HG03135 (cell line): ENCODE data around the gene SLC35E2B.
"Not testable (repeated sequence)": the region's sequence is repeated elsewhere in the genome, so short reads cannot be mapped to it uniquely, and the experiment has no call there.

Experiments
- ATAC-seq: cut with Tn5 transposase; IDR thresholded peaks from one replicate; pipeline ENCODE4 v1.9.1; 2021; ENCODE audit warnings: mild to moderate bottlenecking, moderate library complexity; ENCODE audit not compliant: unreplicated experiment

Gene SLC35E2B

GRCh38 chr1:1647567-1648241 is 44.9 kb downstream of the SLC35E2B start:
- ATAC-seq = not testable (repeated sequence)

- not testable (repeated sequence) for ATAC-seq
Observed at GRCh38 chr1:1646326-1646725, 46.3 kb downstream of the SLC35E2B start.

- not testable (repeated sequence) for ATAC-seq
Observed at GRCh38 chr1:1640711-1641461, 51.7 kb downstream of the SLC35E2B start.

GRCh38 chr1:1640081-1640480 is 52.5 kb downstream of the SLC35E2B start:
- not testable (repeated sequence) for ATAC-seq

GRCh38 chr1:1639368-1639767 is 53.2 kb downstream of the SLC35E2B start:
- not testable (repeated sequence) for ATAC-seq

GRCh38 chr1:1638528-1638927 is 54.1 kb downstream of the SLC35E2B start:
- ATAC-seq = not testable (repeated sequence)

GRCh38 chr1:1637479-1637875 is 55.1 kb downstream of the SLC35E2B start:
- not testable (repeated sequence) for ATAC-seq

GRCh38 chr1:1636621-1637478 is 55.7 kb downstream of the SLC35E2B start:
- ATAC-seq = not testable (repeated sequence)

GRCh38 chr1:1634613-1635012 is 58.0 kb downstream of the SLC35E2B start:
- ATAC-seq = not testable (repeated sequence)

GRCh38 chr1:1633409-1633808 is 59.2 kb downstream of the SLC35E2B start:
- ATAC-seq = not testable (repeated sequence)

- no peak for ATAC-seq
Observed at GRCh38 chr1:1631782-1632420, 60.7 kb downstream of the SLC35E2B start, which contains the start of gene MMP23B. Gene MMP23B, plus strand, starts transcription at chr1:1632173. Its CDS starts 46 bp downstream, at chr1:1632219.

- ATAC-seq = no peak
Observed at GRCh38 chr1:1630965-1631781, 61.4 kb downstream of the SLC35E2B start.

GRCh38 chr1:1630191-1630964 is 62.2 kb downstream of the SLC35E2B start:
- peak; percentile 64 for ATAC-seq

- no peak for ATAC-seq
Observed at GRCh38 chr1:1629430-1630190, 63.0 kb downstream of the SLC35E2B start.

GRCh38 chr1:1628754-1629429 is 63.7 kb downstream of the SLC35E2B start:
- no peak for ATAC-seq

GRCh38 chr1:1627829-1628753 is 64.5 kb downstream of the SLC35E2B start:
- ATAC-seq = no peak
